GM04504 (cell line): ENCODE results near the gene PALB2.

ENCODE experiments used
- DNase-seq: peaks from one replicate; pipeline ENCODE4 v3.0.0-alpha.2; 2012; ENCODE audit warnings: low read depth

Gene PALB2

GRCh38 chr16:23581764-23582163, 59.3 kb downstream of the PALB2 start:
- DNase-seq: no peak

- DNase-seq: no peak
Measured at GRCh38 chr16:23580391-23580790, 60.7 kb downstream of the PALB2 start.

- no peak for DNase-seq
Measured at GRCh38 chr16:23579371-23579770, 61.7 kb downstream of the PALB2 start.

GRCh38 chr16:23578101-23578830, 62.8 kb downstream of the PALB2 start:
- no peak for DNase-seq

GRCh38 chr16:23577493-23577892, 63.6 kb downstream of the PALB2 start:
- no peak for DNase-seq

GRCh38 chr16:23575834-23576233, 65.3 kb downstream of the PALB2 start:
- no peak for DNase-seq

- no peak for DNase-seq
Measured at GRCh38 chr16:23573817-23574216, 67.3 kb downstream of the PALB2 start.

GRCh38 chr16:23572394-23572793, 68.7 kb downstream of the PALB2 start:
- DNase-seq: no peak

GRCh38 chr16:23571895-23572294, 69.2 kb downstream of the PALB2 start:
- DNase-seq: no peak

GRCh38 chr16:23570992-23571632, 70.0 kb downstream of the PALB2 start:
- DNase-seq: no peak

- DNase-seq: no peak
Measured at GRCh38 chr16:23567602-23568001, 73.5 kb downstream of the PALB2 start.

GRCh38 chr16:23566724-23567123, 74.4 kb downstream of the PALB2 start:
- no peak for DNase-seq

- no peak for DNase-seq
Measured at GRCh38 chr16:23564575-23565363, 76.3 kb downstream of the PALB2 start.

- DNase-seq: no peak
Measured at GRCh38 chr16:23563186-23563585, 77.9 kb downstream of the PALB2 start.

- DNase-seq: no peak
Measured at GRCh38 chr16:23562505-23562904, 78.6 kb downstream of the PALB2 start.

- DNase-seq: no peak
Measured at GRCh38 chr16:23561586-23561985, 79.5 kb downstream of the PALB2 start.

GRCh38 chr16:23557779-23558702, 83.1 kb downstream of the PALB2 start:
- DNase-seq: peak; percentile 38

- DNase-seq: peak; percentile 98
Measured at GRCh38 chr16:23556881-23557778, 84.0 kb downstream of the PALB2 start, which contains the start of the genes EARS2 and UBFD1. EARS2 (minus strand) TSS chr16:23557350; CDS start chr16:23557343, 7 bp downstream. UBFD1 (plus strand) TSS chr16:23557727; CDS start chr16:23557743, 16 bp downstream.

- no peak for DNase-seq
Measured at GRCh38 chr16:23554536-23554935, 86.6 kb downstream of the PALB2 start.
